Sigmoid colon (tissue), 7 donors: ENCODE measurements around the gene TADA2A. TPM values are rescaled to one million over a fixed set of nuclear protein-coding genes. Genes with fewer than 3 reads are reported as not detected.

Source experiments
- DNase-seq: peaks from one replicate; pipeline ENCODE4 v3.0.0-alpha.2; 2019
- H3K27ac ChIP-seq, 4 donors: fragments of 200-600 bp; sonication (generic); one replicate each; pipeline ENCODE4 v1.5.1; 2016 to 2019; ENCODE audit warnings: mild to moderate bottlenecking in 1 of 4
- H3K27me3 ChIP-seq, 3 donors: fragments of 200-600 bp; sonication (generic); one replicate each; pipeline ENCODE4 v1.5.1; 2019; ENCODE audit warnings: mild to moderate bottlenecking in 1 of 3
- H3K36me3 ChIP-seq, 4 donors: fragments of 200-600 bp; sonication (generic); one replicate each; pipeline ENCODE4 v1.5.1; 2016 to 2019
- H3K4me1 ChIP-seq, 4 donors: fragments of 200-600 bp; sonication (generic); one replicate each; pipeline ENCODE4 v1.5.1; 2017 to 2019
- H3K4me3 ChIP-seq, 4 donors: fragments of 200-600 bp; sonication (generic); one replicate each; pipeline ENCODE4 v1.5.1; 2017 to 2019; ENCODE audit warnings: mild to moderate bottlenecking in 2 of 4, moderate library complexity in 1 of 4
- H3K9me3 ChIP-seq, 4 donors: fragments of 200-600 bp in 3 of 4; sonication (generic) in 3 of 4; one replicate each; pipeline versions ENCODE4 v1.5.1 to v1.6.1; 2013 to 2019
- CTCF ChIP-seq, 4 experiments: fragments of 450-650 bp in 3 of 4; fragments of 200-600 bp in 1 of 4; IDR thresholded peaks; one replicate each; pipeline ENCODE4 v1.5.1; 2016 to 2019; ENCODE audit warnings: antibody characterized with exemption in 4 of 4, mild to moderate bottlenecking in 3 of 4, moderate library complexity in 2 of 4
- EP300 ChIP-seq, 4 donors: sonication (generic); formaldehyde crosslinking; IDR thresholded peaks; one replicate each; pipeline ENCODE4 v1.6.1; 2017; ENCODE audit warnings: antibody characterized with exemption in 4 of 4
- POLR2A ChIP-seq, 2 donors: fragments of 450-650 bp; IDR thresholded peaks; one replicate each; pipeline ENCODE4 v1.6.1; 2016; ENCODE audit warnings: antibody characterized with exemption in 2 of 2, mild to moderate bottlenecking in 2 of 2, moderate library complexity in 2 of 2
- POLR2AphosphoS5 ChIP-seq, 4 donors: sonication (generic); formaldehyde crosslinking; IDR thresholded peaks; one replicate each; pipeline ENCODE4 v1.6.1; 2017; ENCODE audit warnings: antibody characterized with exemption in 4 of 4
- WGBS, 2 donors: extraction: QIAGEN DNeasy Blood & Tissue Kit; methylation state at CpG; one replicate each; pipeline ENCODE4 v1.1.7; 2013; 5-methylcytosine and 5-hydroxymethylcytosine counted together
- intact Hi-C: fragments of 100-400 bp; cut with DNase I; formaldehyde crosslinking; loops from one replicate; pipeline ENCODE4 v1.15.1; 2023
- polyA plus RNA-seq, 3 donors: library from polyadenylated mRNA; stranded (reverse); fragments of 200-250 nt; gene quantifications; one replicate each; pipeline ENCODE4 v1.2.3, GENCODE V29; 2013
- total RNA-seq, 4 donors: library from RNA; depleted of rRNA; stranded (reverse); fragments of >200 nt; gene quantifications; one replicate each; pipeline ENCODE4 v1.1.0, GENCODE V29; 2016
- donor health status: healthy with polysubstance abuse.
- donor health status: Bipolar disorder and iron deficiency.
- donor health status: healthy.

TADA2A gene
- total and polyA plus RNA-seq, 7 donors, result 7.2 to 22.7 (median 15.0) TPM

GRCh38 chr17:37410357-37410756 is 3.7 kb downstream of the TADA2A start:
- Histone ChIP-seq H3K36me3 (peaks cover 4 to 47% (median 25%) of the 10 kb centered on the region in 4 donors), H3K4me3 (no peak overlapping the region), H3K9me3 (no peaks in the 10 kb centered on the region), H3K27ac (no peak overlapping the region), H3K27me3 (no peaks in the 10 kb centered on the region), H3K4me1 (peaks cover 0 to 26% (median 16%) of the 10 kb centered on the region in 4 donors)
- 93 to 95% methylated on average over 3 of the region's 3 CpGs for WGBS, 2 donors
- TF ChIP-seq EP300 (IDR thresholded peaks at IDR 0.05) (no peak), POLR2AphosphoS5 (IDR thresholded peaks at IDR 0.05) (no peak), CTCF (IDR thresholded peaks at IDR 0.05) (no peak), POLR2A (IDR thresholded peaks at IDR 0.05) (no peak)
- DNase-seq, result no peak
- intact Hi-C loops, result no loop called here

GRCh38 chr17:37413875-37414519 is 7.3 kb downstream of the TADA2A start:
- Histone ChIP-seq H3K4me1 (peaks cover 0 to under 1% (median 0%) of the 10 kb centered on the region in 4 donors), H3K9me3 (no peaks in the 10 kb centered on the region), H3K4me3 (no peak overlapping the region), H3K27ac (no peak overlapping the region), H3K27me3 (no peaks in the 10 kb centered on the region), H3K36me3 (peaks cover 4 to 74% (median 25%) of the 10 kb centered on the region in 4 donors)
- TF ChIP-seq POLR2AphosphoS5 (IDR thresholded peaks at IDR 0.05) (no peak), CTCF (IDR thresholded peaks at IDR 0.05) (no peak), POLR2A (IDR thresholded peaks at IDR 0.05) (no peak), EP300 (IDR thresholded peaks at IDR 0.05) (no peak)
- intact Hi-C loops, result no loop called here
- WGBS, 2 donors, result 94 to 96% methylated on average over 7 of the region's 7 CpGs
- no peak for DNase-seq

DNA sequence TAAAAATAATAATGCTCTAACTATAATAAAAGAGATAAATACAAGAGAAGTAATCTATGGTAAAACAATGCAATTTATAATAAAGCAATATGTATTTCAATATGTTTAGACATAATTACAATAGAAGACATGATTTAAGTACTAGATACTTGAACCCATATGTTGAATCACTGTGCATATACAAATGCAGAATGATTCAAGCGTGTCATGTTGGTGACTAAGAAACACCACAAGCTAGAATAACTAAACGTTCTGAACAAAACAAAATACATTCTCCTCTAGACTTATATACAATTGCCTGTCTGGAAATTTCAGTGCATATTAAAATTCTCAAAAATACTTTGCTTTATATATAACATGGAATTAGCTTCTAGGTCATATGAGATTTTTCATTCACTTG is 11.2 kb downstream of the TADA2A start:
- TF ChIP-seq EP300 (IDR thresholded peaks at IDR 0.05) (no peak), POLR2AphosphoS5 (IDR thresholded peaks at IDR 0.05) (no peak), CTCF (IDR thresholded peaks at IDR 0.05) (no peak), POLR2A (IDR thresholded peaks at IDR 0.05) (no peak)
- Histone ChIP-seq H3K36me3 (peaks cover 4 to 69% (median 20%) of the 10 kb centered on the region in 4 donors), H3K27ac (no peak overlapping the region), H3K4me1 (no peaks in the 10 kb centered on the region), H3K9me3 (no peaks in the 10 kb centered on the region), H3K27me3 (no peaks in the 10 kb centered on the region), H3K4me3 (no peak overlapping the region)
- 81 to 87% methylated on average over 2 of the region's 2 CpGs for WGBS, 2 donors
- DNase-seq, result no peak
- intact Hi-C loops, result no loop called here

- WGBS, 2 donors, result 63 to 74% methylated on average over 4 of the region's 4 CpGs
These were observed 16.4 kb downstream of the TADA2A start for GRCh38 chr17:37422971-37423625.

More at GRCh38 chr17:37422971-37423625, 16.4 kb downstream of the TADA2A start:
- intact Hi-C loops, result no loop called here
- H3K4me1 ChIP-seq, result no peaks in the 10 kb centered on the region
- H3K36me3 ChIP-seq, result peaks cover 0 to 77% (median 25%) of the 10 kb centered on the region in 4 donors
- no peak for DNase-seq
- TF ChIP-seq EP300 (IDR thresholded peaks at IDR 0.05), result no peak
- TF ChIP-seq POLR2AphosphoS5 (IDR thresholded peaks at IDR 0.05), result no peak
- TF ChIP-seq POLR2A (IDR thresholded peaks at IDR 0.05), result no peak
- no peak for TF ChIP-seq CTCF (IDR thresholded peaks at IDR 0.05)
- no peak overlapping the region for H3K27ac ChIP-seq
- H3K9me3 ChIP-seq, result no peaks in the 10 kb centered on the region
- H3K27me3 ChIP-seq, result no peaks in the 10 kb centered on the region
- H3K4me3 ChIP-seq, result no peak overlapping the region
